NCI-H146 (cell line): ENCODE results near the gene ZNF638.
"Not testable (repeated sequence)": the region's sequence is repeated elsewhere in the genome, so short reads cannot be mapped to it uniquely, and the experiment has no call there.

Experiments
- DNase-seq: peaks from one replicate; lab custom pipeline; 2025; lab: John Stamatoyannopoulos, UW

The ZNF638 gene

DNA sequence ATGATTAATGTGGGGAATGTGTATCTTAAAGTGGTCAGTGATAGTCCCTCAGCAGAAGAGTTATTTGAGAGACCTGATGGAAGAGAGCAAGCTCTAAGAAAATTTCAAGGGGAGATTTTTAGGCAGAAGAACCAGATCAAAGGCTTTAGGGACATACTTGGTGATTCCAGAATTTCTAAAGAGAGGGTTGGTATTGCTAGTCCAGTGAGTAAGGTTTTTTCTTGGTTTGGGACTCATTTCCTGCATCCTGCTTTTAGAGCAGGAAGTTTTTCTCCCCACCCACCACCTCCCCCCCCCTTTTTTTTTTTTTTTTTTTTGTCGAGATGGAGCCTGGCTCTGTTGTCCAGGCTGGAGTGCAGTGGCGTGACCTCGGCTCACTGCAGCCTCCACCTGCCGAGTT is 79.1 kb downstream of the ZNF638 start:
- DNase-seq, result no peak

- DNase-seq, result not testable (repeated sequence)
Observed at GRCh38 chr2:71416866-71417265, 85.3 kb downstream of the ZNF638 start.

DNA sequence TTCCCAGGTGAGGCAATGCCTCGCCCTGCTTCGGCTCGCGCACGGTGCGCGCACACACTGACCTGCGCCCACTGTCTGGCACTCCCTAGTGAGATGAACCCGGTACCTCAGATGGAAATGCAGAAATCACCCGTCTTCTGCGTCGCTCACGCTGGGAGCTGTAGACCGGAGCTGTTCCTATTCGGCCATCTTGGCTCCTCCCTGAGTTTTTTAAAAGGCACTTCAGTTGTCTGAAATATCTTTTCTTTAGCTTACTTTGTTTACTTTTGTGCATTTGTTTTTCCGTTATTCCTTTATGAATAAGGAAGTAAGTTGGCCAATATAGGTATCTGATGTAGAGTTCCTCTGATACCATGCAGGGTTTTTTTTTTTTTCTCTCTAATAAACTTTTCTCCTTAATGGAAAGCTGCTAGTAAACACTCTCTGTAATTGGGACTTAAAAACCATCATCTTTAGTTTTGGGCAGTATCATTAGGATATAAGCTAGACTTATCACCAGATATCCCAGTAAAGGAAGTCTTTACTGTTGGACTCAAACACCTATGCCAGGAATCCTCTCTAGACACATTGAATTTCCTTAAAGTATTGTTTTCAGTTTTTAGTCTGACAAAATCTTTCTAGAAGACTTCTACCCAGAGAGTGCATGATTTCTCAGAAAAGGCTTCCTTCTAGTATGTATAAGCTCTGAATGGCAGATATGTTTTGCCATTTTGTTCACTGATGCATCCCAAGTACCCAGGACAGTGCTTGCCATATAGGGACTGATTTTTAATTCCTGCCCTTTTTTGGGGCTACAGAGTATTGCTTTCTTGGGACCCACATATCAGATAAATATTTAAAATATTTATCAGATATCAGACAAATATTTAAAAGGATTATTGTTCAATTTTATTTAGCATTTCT is 86.0 kb downstream of the ZNF638 start:
- no peak for DNase-seq

DNA sequence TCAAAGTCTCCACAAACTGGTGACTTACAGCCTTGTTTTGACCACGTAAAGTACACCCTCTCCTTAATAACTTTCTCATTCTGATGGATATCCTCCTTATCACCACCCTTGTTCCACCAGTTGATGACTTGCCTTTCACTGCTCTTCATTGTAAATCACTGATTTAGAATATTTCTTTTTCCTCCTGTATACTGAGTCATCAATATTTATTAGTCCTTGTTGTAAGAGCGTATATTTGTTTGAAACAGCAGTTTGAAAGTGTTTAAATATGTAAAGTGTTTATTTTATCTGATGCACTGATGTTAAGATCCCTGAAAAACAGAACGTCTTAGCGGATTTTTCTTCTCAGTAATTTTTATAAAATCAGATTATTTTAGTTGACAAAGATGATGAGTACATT is 87.6 kb downstream of the ZNF638 start:
- DNase-seq, result no peak

GRCh38 chr2:71419976-71420375 is 88.4 kb downstream of the ZNF638 start:
- DNase-seq, result no peak

DNA sequence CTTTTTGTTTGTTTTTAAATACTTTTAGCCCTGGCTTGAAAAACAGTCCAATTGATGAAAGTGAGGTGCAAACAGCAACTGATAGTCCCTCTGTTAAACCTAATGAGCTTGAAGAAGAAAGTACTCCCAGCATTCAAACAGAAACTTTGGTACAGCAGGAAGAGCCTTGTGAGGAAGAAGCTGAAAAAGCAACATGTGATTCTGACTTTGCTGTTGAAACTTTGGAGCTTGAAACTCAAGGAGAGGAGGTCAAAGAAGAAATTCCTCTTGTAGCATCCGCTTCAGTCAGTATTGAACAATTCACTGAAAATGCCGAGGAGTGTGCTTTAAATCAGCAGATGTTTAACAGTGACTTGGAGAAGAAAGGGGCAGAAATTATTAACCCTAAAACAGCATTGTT is 91.2 kb downstream of the ZNF638 start:
- no peak for DNase-seq

GRCh38 chr2:71423817-71424420 is 92.3 kb downstream of the ZNF638 start:
- no peak for DNase-seq

- no peak for DNase-seq
Observed at GRCh38 chr2:71426721-71427120, 95.1 kb downstream of the ZNF638 start.

- no peak for DNase-seq
Observed at GRCh38 chr2:71428472-71429383, 97.1 kb downstream of the ZNF638 start.

DNA sequence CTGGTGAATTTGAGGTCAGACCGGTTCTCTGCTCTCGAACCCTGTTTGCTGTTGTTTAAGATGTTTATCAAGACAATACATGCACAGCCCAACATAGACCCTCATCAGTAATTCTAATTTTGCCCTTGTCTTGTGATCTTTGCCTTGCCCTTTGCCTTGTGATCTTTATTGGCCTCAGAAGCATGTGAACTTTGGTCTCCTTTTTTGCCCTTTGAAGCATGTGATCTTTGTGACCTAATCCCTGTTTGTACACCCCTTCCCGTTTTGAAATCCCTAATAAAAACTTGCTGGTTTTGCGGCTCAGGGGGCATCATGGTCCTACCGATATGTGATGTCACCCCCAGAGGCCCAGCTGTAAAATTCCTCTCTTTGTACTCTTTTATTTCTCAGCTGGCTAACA is 113.6 kb downstream of the ZNF638 start:
- not testable (repeated sequence) for DNase-seq

DNA sequence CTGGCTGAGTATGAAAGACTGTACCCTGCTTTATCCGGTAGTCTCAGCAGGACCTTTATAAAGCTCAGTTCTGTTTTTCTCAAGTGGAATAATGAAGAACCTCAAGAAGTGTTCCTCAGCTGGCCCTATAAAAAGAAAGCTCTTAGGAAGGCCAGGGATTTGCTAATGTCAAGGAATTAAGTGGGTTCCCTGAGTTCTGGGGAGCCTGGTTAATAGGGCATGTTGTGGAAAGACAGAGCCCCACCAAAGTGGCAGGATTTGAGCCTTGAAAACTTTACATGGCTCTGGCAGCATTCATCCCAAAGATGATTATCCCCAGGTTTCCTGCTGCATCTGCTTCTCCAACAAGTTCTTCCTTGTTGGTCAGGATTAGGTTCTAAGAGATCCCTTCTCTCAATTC is 114.9 kb downstream of the ZNF638 start:
- DNase-seq, result no peak

- no peak for DNase-seq
Observed at GRCh38 chr2:71449343-71449742, 117.8 kb downstream of the ZNF638 start.

DNA sequence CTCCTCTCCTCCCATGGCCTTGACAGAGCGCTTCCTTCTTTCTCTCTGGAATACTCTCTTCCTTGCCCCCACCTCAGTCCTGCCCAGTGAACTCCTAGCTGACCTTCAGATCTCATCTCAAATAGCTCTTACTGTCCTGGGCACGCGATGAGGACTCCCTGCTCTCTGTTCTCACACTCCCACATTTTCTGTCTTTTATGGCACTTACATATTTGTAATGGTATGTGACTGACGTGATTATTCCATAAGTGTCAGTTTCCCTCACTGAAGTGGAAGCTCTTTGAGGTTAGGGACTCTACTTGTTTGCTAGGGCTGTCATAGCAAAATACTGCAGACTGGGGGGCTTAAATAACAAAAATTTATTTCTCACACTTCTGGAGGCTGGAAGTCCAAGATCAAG is 120.1 kb downstream of the ZNF638 start:
- no peak for DNase-seq

GRCh38 chr2:71452565-71452964 is 121.0 kb downstream of the ZNF638 start:
- peak; percentile 73 for DNase-seq

GRCh38 chr2:71453404-71454220 is 122.0 kb downstream of the ZNF638 start, which contains the start of gene DYSF:
DYSF (plus strand) TSS chr2:71453561.
- peak; percentile 75 for DNase-seq

- DNase-seq, result no peak
Observed at GRCh38 chr2:71454221-71455010, 122.8 kb downstream of the ZNF638 start.

- DNase-seq, result peak; percentile 32
Observed at GRCh38 chr2:71455011-71455740, 123.6 kb downstream of the ZNF638 start.

DNA sequence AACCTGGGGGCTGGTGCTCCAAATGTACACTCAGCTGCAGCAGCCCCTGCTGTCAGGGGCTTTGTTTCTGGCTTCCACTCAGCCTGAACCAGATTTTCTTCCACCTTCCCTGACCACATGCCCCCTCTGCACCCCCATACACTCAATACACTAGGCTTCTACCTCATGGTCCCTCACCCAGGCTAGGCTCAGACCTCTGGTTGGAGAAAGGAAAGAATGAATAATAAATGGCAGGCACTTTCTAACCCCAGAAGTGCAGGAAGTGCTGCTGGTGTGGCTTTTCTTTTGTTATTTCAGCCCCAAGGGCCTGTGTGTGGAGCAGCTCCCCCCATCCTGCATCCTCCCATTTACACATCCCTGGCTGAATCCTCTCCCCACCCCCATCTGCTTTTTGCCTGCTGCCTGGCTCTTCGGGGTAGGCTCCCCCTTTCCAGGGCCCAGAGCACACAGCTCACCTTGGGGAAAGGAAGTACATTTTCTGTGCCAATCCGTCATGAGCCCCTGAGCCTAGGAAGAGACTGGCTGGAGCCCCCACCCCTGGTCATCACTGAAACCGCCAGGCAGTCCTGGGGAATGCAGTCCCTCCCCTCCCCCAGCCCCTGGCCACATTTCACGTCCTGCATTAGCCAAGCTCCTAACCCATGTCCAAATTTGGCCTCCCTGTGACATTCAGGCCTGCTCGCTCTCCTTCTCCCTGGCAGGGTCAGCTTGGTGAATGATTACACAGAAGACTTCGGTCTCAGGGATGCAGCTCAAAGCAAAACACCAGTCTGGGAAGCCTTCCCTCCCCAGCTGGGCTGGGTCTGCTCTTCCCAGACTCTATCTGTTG is 124.4 kb downstream of the ZNF638 start:
- DNase-seq, result peak; percentile 6

- DNase-seq, result no peak
Observed at GRCh38 chr2:71456617-71457016, 125.0 kb downstream of the ZNF638 start.
